Mucosa of descending colon (tissue), 3 donors: Measurements from ENCODE around the gene CCDC88B. TPM values are rescaled to one million over a fixed set of nuclear protein-coding genes. Genes with fewer than 3 reads are reported as not detected.
A peak's percentile ranks its signal among the peaks of the same experiment; 100 is the strongest.

Experiments used
- ATAC-seq: fragments of 200-7000 bp; cut with Tn5 transposase; one replicate; pipeline ENCODE4 v1.9.1; 2020; ENCODE audit warnings: mild to moderate bottlenecking, moderate library complexity
- DNase-seq, 3 donors: peaks; one replicate each; pipeline ENCODE4 v3.0.0-alpha.2; 2020
- H3K36me3 ChIP-seq: fragments of 200-600 bp; one replicate; pipeline ENCODE4 v1.8.0; 2021; ENCODE audit warnings: low read depth, mild to moderate bottlenecking
- H3K4me1 ChIP-seq: fragments of 200-600 bp; one replicate; pipeline ENCODE4 v1.8.0; 2021; ENCODE audit warnings: low read depth, mild to moderate bottlenecking
- H3K4me3 ChIP-seq: fragments of 200-600 bp; one replicate; pipeline ENCODE4 v1.8.0; 2021; ENCODE audit warnings: mild to moderate bottlenecking
- H3K9me3 ChIP-seq: fragments of 200-600 bp; one replicate; pipeline ENCODE4 v1.8.0; 2021; ENCODE audit warnings: mild to moderate bottlenecking
- intact Hi-C, 2 donors: fragments of 100-400 bp; cut with DNase I in 1 of 2; cut with micrococcal nuclease in 1 of 2; formaldehyde crosslinking; loops; one replicate each; pipeline versions ENCODE4 v1.11.0 to v1.11.1; 2022; cut with DNase I, micrococcal nuclease
- total RNA-seq, 3 donors: library from RNA; stranded (reverse); fragmentation: NEBNext Ultra II Directional in 2 of 3; extraction: Animal tissue kit (Norgen Biotek cat#: 25700) in 2 of 3; gene quantifications; one replicate each; pipeline versions ENCODE4 v1.2.1 to v1.2.4, GENCODE V29; 2021 to 2023
- TF ChIP-seq, protein P1 (sequence below): fragments of 200-600 bp; IDR thresholded peaks from one replicate; pipeline ENCODE4 v1.8.0; 2022; ENCODE audit warnings: antibody characterized with exemption, mild to moderate bottlenecking
- donor health status: DM: no; HTN: no; CAD: no; lungs with moderate emphysema.
- donor health status: DM: no; HTN: no; CAD: no.
- donor health status: DM: no; HTN: yes; CAD: no.

Gene CCDC88B
- total RNA-seq, 3 donors from 2014 or later, result 13.4 to 32.5 (median 28.8) TPM

DNA sequence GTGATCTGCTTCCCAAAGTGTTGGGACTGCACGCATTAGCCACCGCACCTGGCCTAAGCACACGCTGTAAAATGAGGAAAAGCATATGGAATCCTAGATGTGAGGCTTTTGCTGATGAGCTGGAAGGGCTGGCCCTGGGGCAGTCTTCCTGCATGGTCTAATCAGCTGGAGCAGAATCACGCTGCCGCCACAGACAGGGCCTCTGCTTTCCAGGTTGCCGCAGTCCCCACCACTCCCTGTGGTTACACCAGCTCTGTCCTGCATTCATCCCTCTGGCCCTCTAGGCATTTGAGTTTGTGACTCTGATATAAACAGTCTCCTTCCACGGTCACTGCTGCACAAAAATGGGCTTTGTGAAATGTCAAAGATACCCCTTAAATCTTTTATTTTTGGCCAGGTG lies 36.1 kb downstream of the CCDC88B start:
- Histone ChIP-seq H3K4me1 (peaks cover 2% of the 10 kb centered on the region), H3K9me3 (no peaks in the 10 kb centered on the region), H3K4me3 (no peak overlapping the region), H3K36me3 (no peaks in the 10 kb centered on the region)
- intact Hi-C loops, result no loop called here
- TF ChIP-seq, protein P1, sequence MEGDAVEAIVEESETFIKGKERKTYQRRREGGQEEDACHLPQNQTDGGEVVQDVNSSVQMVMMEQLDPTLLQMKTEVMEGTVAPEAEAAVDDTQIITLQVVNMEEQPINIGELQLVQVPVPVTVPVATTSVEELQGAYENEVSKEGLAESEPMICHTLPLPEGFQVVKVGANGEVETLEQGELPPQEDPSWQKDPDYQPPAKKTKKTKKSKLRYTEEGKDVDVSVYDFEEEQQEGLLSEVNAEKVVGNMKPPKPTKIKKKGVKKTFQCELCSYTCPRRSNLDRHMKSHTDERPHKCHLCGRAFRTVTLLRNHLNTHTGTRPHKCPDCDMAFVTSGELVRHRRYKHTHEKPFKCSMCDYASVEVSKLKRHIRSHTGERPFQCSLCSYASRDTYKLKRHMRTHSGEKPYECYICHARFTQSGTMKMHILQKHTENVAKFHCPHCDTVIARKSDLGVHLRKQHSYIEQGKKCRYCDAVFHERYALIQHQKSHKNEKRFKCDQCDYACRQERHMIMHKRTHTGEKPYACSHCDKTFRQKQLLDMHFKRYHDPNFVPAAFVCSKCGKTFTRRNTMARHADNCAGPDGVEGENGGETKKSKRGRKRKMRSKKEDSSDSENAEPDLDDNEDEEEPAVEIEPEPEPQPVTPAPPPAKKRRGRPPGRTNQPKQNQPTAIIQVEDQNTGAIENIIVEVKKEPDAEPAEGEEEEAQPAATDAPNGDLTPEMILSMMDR, result no peak
- ATAC-seq (no peak), DNase-seq (no peak)

DNA sequence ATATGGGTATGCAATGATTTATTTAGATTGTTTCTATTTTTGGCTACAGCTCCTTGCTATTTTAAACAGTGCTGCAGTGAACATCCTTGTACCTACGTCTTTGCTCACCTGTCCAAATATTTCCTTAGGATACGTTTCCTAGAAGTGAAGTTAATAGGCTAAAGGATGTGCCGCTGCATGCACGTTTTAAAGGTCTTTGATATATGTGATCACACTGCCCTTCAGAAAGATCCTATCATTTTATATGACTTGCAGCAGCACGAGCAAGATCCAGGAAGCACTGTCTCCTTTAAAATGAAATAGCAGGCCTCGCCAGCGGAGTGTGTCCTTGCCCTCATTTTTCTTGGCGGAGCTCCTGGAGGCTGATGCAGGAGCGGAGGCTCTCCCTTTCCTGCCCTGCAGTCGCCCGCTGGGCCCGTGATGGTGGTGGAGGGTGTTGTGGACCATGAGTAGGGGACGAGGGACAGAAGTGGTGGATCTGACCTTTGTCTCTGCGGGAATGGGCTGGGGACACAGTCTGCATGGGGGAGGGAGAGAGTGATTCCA lies 38.4 kb downstream of the CCDC88B start:
- DNase-seq (peak in 1 of 3 donors; percentile 30), ATAC-seq (peak; percentile 58)
- TF ChIP-seq, protein P1, result no peak
- intact Hi-C loops, result no loop called here
- H3K4me3 ChIP-seq, result no peak overlapping the region
- no peaks in the 10 kb centered on the region for H3K36me3 ChIP-seq
- no peaks in the 10 kb centered on the region for H3K9me3 ChIP-seq
- no peaks in the 10 kb centered on the region for H3K4me1 ChIP-seq

DNA sequence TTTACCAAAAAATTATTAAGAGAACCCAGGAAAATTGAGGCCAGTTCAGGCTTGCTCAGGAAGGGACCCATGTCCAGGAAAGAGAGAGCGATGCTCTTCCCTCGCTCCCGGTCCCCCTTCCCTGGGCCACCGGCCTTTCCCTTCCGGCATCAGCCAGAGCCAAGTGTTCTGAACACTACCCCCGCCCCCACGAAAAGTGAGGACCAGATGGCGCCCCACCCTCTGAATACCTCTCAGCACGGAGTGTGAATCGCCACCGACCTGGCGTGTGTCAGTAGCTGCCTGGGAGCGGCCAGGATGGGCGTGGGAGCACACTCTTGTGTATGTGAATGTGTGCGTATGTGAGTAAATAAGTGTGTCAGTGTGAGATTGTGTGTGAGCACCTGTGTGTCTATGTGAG lies 39.2 kb downstream of the CCDC88B start:
- intact Hi-C loops, result no loop called here
- Histone ChIP-seq H3K9me3 (no peaks in the 10 kb centered on the region), H3K36me3 (no peaks in the 10 kb centered on the region), H3K4me3 (no peak overlapping the region), H3K4me1 (no peaks in the 10 kb centered on the region)
- no peak for DNase-seq
- ATAC-seq, result no peak
- TF ChIP-seq, protein P1, result no peak

DNA sequence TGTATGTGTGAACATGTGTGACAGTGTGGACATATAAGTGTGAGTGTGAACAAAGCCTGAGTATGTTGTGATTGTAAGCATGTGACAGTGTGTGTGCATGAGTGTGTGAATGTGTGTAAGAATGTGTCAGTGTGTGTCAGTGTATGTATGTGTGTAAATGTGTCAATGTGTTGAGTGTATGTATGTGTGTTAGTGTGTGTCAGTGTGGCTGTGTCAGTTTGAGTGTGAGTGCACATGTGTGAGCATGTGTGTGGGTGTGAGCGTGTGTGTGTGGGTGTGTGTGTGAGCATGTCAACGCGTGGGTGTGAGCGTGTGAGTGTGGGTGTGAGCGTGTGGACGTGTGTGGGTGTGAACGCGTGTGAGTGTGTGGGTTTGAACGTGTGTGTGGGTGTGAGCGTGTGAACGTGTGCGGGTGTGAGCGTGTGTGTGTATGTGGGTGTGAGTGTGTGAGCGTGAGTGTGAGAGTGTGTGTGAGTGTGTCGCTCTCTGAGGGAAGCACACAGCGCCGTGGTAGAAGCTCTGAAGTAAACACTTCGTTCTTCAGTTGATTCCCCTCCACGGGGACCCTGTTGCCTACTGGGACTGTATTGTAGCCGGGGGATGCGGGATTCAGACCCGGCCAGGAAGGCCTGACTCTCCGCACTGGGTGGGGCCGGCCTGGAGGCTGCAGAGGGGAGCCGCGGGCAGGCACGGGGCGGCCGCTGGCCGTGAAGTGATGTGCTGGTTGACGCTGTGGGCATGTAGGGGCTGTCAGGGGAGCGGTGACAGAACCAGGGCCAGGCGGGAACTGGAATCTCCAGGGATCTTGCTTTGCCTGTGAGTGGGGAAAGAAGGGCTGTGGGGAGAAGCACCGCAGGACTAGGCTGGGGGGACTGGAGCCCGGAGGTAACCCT lies 40.1 kb downstream of the CCDC88B start:
- no peaks in the 10 kb centered on the region for H3K9me3 ChIP-seq
- DNase-seq, result no peak
- H3K4me3 ChIP-seq, result no peak overlapping the region
- H3K4me1 ChIP-seq, result no peaks in the 10 kb centered on the region
- no peaks in the 10 kb centered on the region for H3K36me3 ChIP-seq
- TF ChIP-seq, protein P1, result no peak
- ATAC-seq, result no peak
- intact Hi-C loops, result no loop called here

DNA sequence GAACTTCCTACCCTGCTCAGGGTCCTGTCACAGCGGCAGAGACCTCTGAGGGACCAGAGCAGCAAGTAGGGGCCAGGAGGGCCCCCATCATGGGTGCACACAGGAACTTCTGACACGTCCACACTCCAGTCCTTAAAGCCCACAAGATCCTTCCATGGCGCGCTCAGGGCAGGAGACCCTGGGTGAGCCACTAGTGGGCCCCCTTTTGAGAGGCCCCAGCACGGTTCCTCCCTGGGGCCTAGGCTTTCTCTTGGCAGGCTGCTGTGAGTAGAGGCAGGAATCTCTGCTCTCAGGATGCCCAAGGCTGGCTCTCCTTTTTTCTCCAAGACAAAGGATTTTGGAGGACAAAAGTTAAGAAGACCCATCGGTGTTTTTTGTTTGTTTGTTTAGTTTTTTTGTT lies 41.3 kb downstream of the CCDC88B start:
- intact Hi-C loops, result no loop called here

More for the DNA sequence above, 41.3 kb downstream of the CCDC88B start:
- ATAC-seq (no peak), DNase-seq (no peak)
- Histone ChIP-seq H3K36me3 (no peaks in the 10 kb centered on the region), H3K9me3 (no peaks in the 10 kb centered on the region), H3K4me3 (no peak overlapping the region), H3K4me1 (no peaks in the 10 kb centered on the region)
- TF ChIP-seq, protein P1, result no peak
